ENCODE data around the gene CDC42BPA.

Gene CDC42BPA

DNA sequence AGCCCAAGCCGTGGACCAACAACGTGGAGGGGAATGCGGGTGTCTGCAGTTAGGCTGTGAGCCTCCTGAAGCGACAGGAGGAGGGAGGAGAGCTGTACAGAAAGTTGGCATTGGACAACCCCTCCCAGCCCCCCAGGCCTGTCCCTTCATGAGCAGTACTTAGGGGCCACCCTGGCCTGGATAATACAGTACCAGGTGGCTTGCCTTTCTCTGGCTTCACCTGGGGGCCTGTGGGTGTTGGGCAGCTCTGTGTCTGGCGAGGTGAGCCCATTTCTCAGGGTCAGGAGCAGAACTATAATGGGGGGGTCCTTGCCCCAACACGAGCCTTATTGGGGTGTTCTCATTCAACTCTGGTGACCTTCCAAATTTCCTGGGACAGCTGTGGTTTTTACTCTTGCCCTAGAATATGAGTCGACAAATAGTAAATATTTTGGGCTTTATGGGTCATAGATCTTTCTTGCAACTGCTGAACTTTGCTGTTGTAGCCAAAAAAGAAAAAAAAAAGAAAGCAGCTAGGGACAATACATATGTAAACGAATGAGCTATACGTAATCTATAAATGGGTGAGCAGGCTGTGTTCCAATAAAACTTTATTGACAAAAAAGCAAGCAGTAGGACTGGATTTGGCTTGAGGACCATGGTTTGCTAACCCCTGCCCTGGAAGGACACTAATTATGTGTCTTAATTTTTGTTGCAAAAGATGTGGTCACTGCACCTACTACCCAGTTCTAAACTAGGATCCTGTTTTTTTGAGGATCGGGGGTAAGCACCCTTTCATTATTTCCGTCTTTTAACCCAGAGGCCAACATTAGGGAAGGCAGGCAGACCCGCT lies 366.8 kb downstream of the CDC42BPA start:
- no peak for DNase-seq (ENCODE audit: extremely low spot score)
- ChIA-PET POLR2A (interaction anchor here (1.2 kb wide), 1 partner anchor 11 kb away, joined by 3 read pairs; the partner anchor contains the start of gene COQ8A), CTCF (no interaction called here)
- no peak for TF ChIP-seq NFRKB (IDR thresholded peaks at IDR 0.05)
- TF ChIP-seq FOXM1 (IDR thresholded peaks at IDR 0.05; ENCODE audit: borderline replicate concordance): no peak
- TF ChIP-seq LEF1 (IDR thresholded peaks at IDR 0.05; ENCODE audit: borderline replicate concordance): no peak
- no peak for TF ChIP-seq ARNT (IDR thresholded peaks at IDR 0.05)
- TF ChIP-seq, protein P1, sequence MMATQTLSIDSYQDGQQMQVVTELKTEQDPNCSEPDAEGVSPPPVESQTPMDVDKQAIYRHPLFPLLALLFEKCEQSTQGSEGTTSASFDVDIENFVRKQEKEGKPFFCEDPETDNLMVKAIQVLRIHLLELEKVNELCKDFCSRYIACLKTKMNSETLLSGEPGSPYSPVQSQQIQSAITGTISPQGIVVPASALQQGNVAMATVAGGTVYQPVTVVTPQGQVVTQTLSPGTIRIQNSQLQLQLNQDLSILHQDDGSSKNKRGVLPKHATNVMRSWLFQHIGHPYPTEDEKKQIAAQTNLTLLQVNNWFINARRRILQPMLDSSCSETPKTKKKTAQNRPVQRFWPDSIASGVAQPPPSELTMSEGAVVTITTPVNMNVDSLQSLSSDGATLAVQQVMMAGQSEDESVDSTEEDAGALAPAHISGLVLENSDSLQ (IDR thresholded peaks at IDR 0.05): no peak
- TF ChIP-seq SP1 (IDR thresholded peaks at IDR 0.05): no peak
- no peak for TF ChIP-seq FOXA1 (IDR thresholded peaks at IDR 0.05)
- TF ChIP-seq ELF4 (IDR thresholded peaks at IDR 0.05): no peak

DNA sequence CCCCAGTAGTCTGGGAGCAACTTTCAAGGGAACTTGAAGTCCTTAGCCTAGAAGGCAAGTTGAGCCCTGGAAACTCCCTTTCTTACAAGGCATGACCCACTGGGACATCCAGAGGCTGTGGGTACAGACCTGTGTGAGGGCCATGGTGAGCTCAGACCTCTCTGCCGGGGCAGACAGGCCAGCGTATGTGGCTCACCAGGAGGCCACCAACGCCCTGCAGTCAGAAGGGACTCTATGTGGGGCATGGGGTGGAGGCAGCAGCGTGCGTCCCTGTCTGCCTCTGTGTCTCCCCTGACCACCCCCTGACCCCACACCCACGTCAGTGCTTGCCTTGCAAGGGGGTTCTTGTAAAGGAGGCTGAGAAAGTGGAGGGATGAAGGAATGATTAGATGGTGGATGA lies 367.4 kb downstream of the CDC42BPA start:
- TF ChIP-seq, protein P1 (IDR thresholded peaks at IDR 0.05): no peak
- TF ChIP-seq LEF1 (IDR thresholded peaks at IDR 0.05; ENCODE audit: borderline replicate concordance) (no peak), FOXM1 (IDR thresholded peaks at IDR 0.05; ENCODE audit: borderline replicate concordance) (no peak), ZNF384 (IDR thresholded peaks at IDR 0.05) (no peak), CTBP1 (IDR thresholded peaks at IDR 0.05; ENCODE audit: borderline replicate concordance) (no peak), L3MBTL2 (conservative IDR thresholded peaks at IDR 0.05) (no peak), SP1 (IDR thresholded peaks at IDR 0.05) (no peak), TARDBP (IDR thresholded peaks at IDR 0.05) (no peak), NFRKB (IDR thresholded peaks at IDR 0.05) (no peak)
- DNase-seq (ENCODE audit: extremely low spot score): no peak
- CTCF ChIA-PET: no interaction called here
- POLR2A ChIA-PET: interaction anchor here (1.2 to 1.8 kb wide), 2 partner anchors 10 to 11 kb away, joined by 3 to 12 read pairs; partner anchors contain the start of gene COQ8A

DNA sequence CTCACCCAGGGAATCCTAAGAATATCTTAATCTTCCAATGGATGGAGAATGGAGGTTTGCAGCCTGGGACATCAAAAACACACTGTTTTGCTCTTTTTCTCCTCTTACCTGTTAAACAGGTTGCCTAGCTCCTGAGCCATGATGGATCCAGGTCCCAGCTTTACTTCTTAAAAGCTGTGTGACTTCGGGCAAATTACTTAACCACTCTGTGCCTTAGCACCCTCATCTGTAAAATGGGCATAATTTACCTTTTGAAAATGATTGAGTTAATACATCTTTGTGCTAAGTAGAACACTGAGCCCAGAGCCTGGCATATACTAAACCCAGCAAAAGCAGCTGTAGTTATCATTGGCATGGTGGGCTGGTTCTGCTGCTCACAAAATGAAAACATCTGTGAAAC lies 368.0 kb downstream of the CDC42BPA start:
- no peak for TF ChIP-seq FOXA1 (IDR thresholded peaks at IDR 0.05)
- no peak for TF ChIP-seq SUZ12 (IDR thresholded peaks at IDR 0.05)
- TF ChIP-seq NFRKB (IDR thresholded peaks at IDR 0.05): no peak
- TF ChIP-seq L3MBTL2 (conservative IDR thresholded peaks at IDR 0.05): no peak
- TF ChIP-seq TARDBP (IDR thresholded peaks at IDR 0.05): no peak
- TF ChIP-seq SP1 (IDR thresholded peaks at IDR 0.05): no peak
- POLR2A ChIA-PET: interaction anchor here (1.1 to 1.8 kb wide), 2 partner anchors 10 to 11 kb away, joined by 4 to 12 read pairs; partner anchors contain the start of gene COQ8A

DNA sequence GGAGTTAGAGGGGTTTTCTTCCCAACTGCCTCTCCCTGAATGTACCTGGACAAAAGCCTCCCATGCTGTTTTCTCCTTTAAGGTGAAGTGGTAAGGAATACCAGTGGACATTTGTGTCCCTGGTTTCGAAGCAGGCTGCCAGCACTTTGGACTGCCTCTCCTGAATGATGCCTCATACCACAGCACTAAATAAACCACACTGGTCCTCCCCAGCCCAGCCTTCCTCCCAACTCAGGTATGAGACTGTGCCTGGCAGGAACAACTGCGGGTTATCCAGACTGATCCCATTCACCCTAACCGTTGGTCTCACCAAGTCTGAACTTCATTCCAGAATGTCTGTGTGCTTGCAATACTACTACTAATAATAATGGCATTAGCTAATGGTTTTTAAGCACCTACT lies 368.9 kb downstream of the CDC42BPA start:
- ChIA-PET POLR2A (interaction anchor here (1.1 to 1.8 kb wide), 2 partner anchors 9 to 10 kb away, joined by 4 to 12 read pairs; partner anchors contain the start of gene COQ8A), CTCF (no interaction called here)
- DNase-seq (ENCODE audit: extremely low spot score): no peak
- TF ChIP-seq, protein P1 (IDR thresholded peaks at IDR 0.05): no peak
- TF ChIP-seq CTBP1 (IDR thresholded peaks at IDR 0.05; ENCODE audit: borderline replicate concordance): no peak
- TF ChIP-seq BHLHE40 (IDR thresholded peaks at IDR 0.05; ENCODE audit: borderline replicate concordance): no peak
- no peak for TF ChIP-seq ELF4 (IDR thresholded peaks at IDR 0.05)
- no peak for TF ChIP-seq ZNF384 (IDR thresholded peaks at IDR 0.05)
- no peak for TF ChIP-seq FOXA1 (IDR thresholded peaks at IDR 0.05)
- no peak for TF ChIP-seq HDGF (IDR thresholded peaks at IDR 0.05; ENCODE audit: borderline replicate concordance)
- TF ChIP-seq TARDBP (IDR thresholded peaks at IDR 0.05): no peak
- TF ChIP-seq FOXK2 (IDR thresholded peaks at IDR 0.05): no peak
- no peak for TF ChIP-seq ARNT (IDR thresholded peaks at IDR 0.05)
- TF ChIP-seq LEF1 (IDR thresholded peaks at IDR 0.05; ENCODE audit: borderline replicate concordance): no peak
- no peak for TF ChIP-seq FOXM1 (IDR thresholded peaks at IDR 0.05; ENCODE audit: borderline replicate concordance)
- TF ChIP-seq NFRKB (IDR thresholded peaks at IDR 0.05): no peak
- TF ChIP-seq SUZ12 (IDR thresholded peaks at IDR 0.05): no peak
- TF ChIP-seq SP1 (IDR thresholded peaks at IDR 0.05): no peak
- no peak for TF ChIP-seq L3MBTL2 (conservative IDR thresholded peaks at IDR 0.05)

More for the DNA sequence above, 368.0 kb downstream of the CDC42BPA start:
- CTCF ChIA-PET: interaction anchor here (0.6 kb wide), 1 partner anchor 215 kb away, joined by 3 read pairs; no protein-coding TSS in a partner anchor
- DNase-seq (ENCODE audit: extremely low spot score): no peak

DNA sequence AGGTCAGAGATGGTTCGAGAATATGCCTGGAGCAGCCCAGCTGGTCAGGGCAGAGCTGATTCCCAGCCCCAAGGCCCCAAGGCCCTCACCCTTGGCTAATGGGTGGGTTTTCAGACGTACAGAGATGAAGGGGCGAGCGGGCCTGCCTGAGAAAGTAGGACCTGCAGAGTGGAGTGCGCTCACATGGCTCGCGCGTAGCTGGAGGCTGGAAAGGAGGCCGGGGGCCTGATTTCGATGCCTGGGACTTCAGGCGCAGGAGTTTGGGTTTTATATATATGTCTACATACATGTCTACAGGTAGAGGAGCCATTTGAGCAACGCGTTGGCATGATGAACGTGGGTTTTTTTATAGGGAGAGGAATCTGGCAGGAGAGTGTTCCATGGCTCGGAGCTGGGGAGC lies 369.3 kb downstream of the CDC42BPA start:
- ChIA-PET POLR2A (interaction anchor here (1.1 to 1.8 kb wide), 3 partner anchors 8 to 10 kb away, joined by 3 to 12 read pairs (median 4); partner anchors contain the start of gene COQ8A), CTCF (no interaction called here)
- TF ChIP-seq CTBP1 (IDR thresholded peaks at IDR 0.05; ENCODE audit: borderline replicate concordance): no peak
- TF ChIP-seq FOXM1 (IDR thresholded peaks at IDR 0.05; ENCODE audit: borderline replicate concordance): no peak
- no peak for TF ChIP-seq LEF1 (IDR thresholded peaks at IDR 0.05; ENCODE audit: borderline replicate concordance)
- TF ChIP-seq HDGF (IDR thresholded peaks at IDR 0.05; ENCODE audit: borderline replicate concordance): no peak
- no peak for TF ChIP-seq SP1 (IDR thresholded peaks at IDR 0.05)
- TF ChIP-seq, protein P1 (IDR thresholded peaks at IDR 0.05): no peak
- TF ChIP-seq FOXK2 (IDR thresholded peaks at IDR 0.05): no peak
- no peak for TF ChIP-seq ELF4 (IDR thresholded peaks at IDR 0.05)
- TF ChIP-seq BHLHE40 (IDR thresholded peaks at IDR 0.05; ENCODE audit: borderline replicate concordance): no peak
- TF ChIP-seq L3MBTL2 (conservative IDR thresholded peaks at IDR 0.05): no peak
- no peak for TF ChIP-seq TARDBP (IDR thresholded peaks at IDR 0.05)
- TF ChIP-seq FOXA1 (IDR thresholded peaks at IDR 0.05): no peak
- TF ChIP-seq NFRKB (IDR thresholded peaks at IDR 0.05): no peak
- TF ChIP-seq SUZ12 (IDR thresholded peaks at IDR 0.05): no peak
- no peak for TF ChIP-seq ARNT (IDR thresholded peaks at IDR 0.05)
- no peak for TF ChIP-seq ZNF384 (IDR thresholded peaks at IDR 0.05)
- DNase-seq (ENCODE audit: extremely low spot score): no peak
